Right lobe of liver (tissue), 6 donors: ENCODE data around the gene PDXDC1. TPM values are rescaled to one million over a fixed set of nuclear protein-coding genes. Genes with fewer than 3 reads are reported as not detected.
A peak's percentile ranks its signal among the peaks of the same experiment; 100 is the strongest.
"Not testable (repeated sequence)": the region's sequence is repeated elsewhere in the genome, so short reads cannot be mapped to it uniquely, and the experiment has no call there.

Source experiments
- ATAC-seq, 4 donors: fragments of 200-7000 bp; cut with Tn5 transposase; one replicate each; pipeline ENCODE4 v1.9.1; 2020; ENCODE audit warnings: mild to moderate bottlenecking in 4 of 4, moderate library complexity in 4 of 4
- DNase-seq, 3 donors: peaks; one replicate each; pipeline ENCODE4 v3.0.0-alpha.2; 2020
- H3K27ac ChIP-seq, 3 donors: fragments of 200-600 bp; one replicate each; pipeline ENCODE4 v1.8.0; 2022
- H3K27me3 ChIP-seq, 2 donors: fragments of 200-600 bp; one replicate each; pipeline ENCODE4 v1.8.0; 2022
- H3K36me3 ChIP-seq, 4 donors: fragments of 200-600 bp; sonication (generic) in 1 of 4; one replicate each; pipeline versions ENCODE4 v1.5.1 to v1.8.0; 2017 to 2022; ENCODE audit warnings: control low read depth in 1 of 4
- H3K4me1 ChIP-seq, 4 donors: fragments of 200-600 bp; sonication (generic) in 1 of 4; one replicate each; pipeline versions ENCODE4 v1.5.1 to v1.8.0; 2017 to 2022; ENCODE audit warnings: control low read depth in 1 of 4
- H3K4me3 ChIP-seq, 3 donors: fragments of 200-600 bp; one replicate each; pipeline ENCODE4 v1.8.0; 2022
- H3K9me3 ChIP-seq, 4 donors: fragments of 200-600 bp; sonication (generic) in 1 of 4; one replicate each; pipeline versions ENCODE4 v1.5.1 to v1.8.0; 2017 to 2022; ENCODE audit warnings: control low read depth in 1 of 4
- WGBS: methylation state at CpG from one replicate; pipeline ENCODE4 v1.1.6; 2018; ENCODE audit warnings: low coverage, low lambda C conversion rate; ENCODE audit not compliant: insufficient coverage; ENCODE audit errors: missing lambda C conversion rate; 5-methylcytosine and 5-hydroxymethylcytosine counted together
- intact Hi-C, 2 donors: fragments of 100-400 bp; cut with DNase I; formaldehyde crosslinking; loops; one replicate each; pipeline versions ENCODE4 v1.11.2 to v1.14.1; 2022
- total RNA-seq, 6 experiments: library from RNA; depleted of rRNA in 2 of 6; stranded (reverse); fragments of >200 nt in 2 of 6; fragmentation: NEBNext Ultra II Directional in 3 of 6; extraction: Animal tissue kit (Norgen Biotek cat#: 25700) in 3 of 6; gene quantifications; one replicate each; pipeline versions ENCODE4 v1.1.0 to v1.2.4, GENCODE V29; 2016 to 2023
- donor health status: DM: no; HTN: yes; CAD: no.
- donor health status: DM: no; HTN: no; CAD: no.
- donor health status: DM: no; HTN: no; CAD: no.
- donor health status: DM: no; HTN: yes; CAD: no.
- donor health status: DM: no; HTN: yes; CAD: no.

The PDXDC1 gene
- total RNA-seq, 6 experiments from 2014 or later: 78.8 to 144 (median 111) TPM

DNA sequence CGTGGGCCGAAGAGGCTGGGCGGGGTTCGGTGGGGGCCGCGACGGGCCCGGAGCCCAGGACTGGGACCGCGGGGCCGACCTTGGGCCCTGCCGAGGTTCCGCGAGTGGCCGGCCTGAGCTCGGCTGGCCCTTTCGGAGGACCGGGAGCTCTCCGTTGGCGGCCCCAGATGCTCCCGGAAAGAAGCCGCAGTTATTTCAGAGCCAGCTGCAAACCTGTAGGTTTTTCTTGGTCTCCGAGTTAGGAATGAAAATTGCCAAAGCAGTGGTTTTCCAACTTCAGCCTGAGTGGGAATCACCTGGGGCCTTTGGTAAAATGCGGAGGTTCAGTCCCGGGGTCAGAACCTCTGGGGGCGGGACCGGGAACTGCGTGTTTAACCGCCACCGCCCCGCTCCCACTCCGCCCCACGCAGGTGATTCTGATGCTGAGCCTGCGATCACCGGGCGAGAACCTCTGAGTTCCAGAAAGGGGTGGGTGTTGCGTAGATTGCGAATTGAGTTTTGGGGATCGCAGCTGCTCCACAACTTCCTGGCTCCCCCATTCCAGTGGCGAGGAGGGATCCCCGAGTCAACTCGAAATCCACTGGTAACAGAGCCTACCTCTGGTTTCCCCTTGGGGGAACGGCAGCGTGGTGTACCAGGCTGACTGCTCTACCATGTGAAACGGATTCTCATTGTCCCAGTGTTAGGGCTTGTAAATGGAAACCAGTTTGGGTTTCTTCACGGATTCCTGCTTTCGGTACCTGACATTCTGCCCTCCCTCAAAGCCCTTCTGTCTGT, 780 bp downstream of the PDXDC1 start:
- DNase-seq: peak; percentile 66 to 86 (median 77)
- WGBS: 3% methylated on average over 14 of the region's 47 CpGs
- peak overlapping the region; percentile 84 to 99 (median 96) for H3K4me3 ChIP-seq
- H3K27ac ChIP-seq: peak overlapping the region; percentile 80 to 94 (median 93)
- ATAC-seq: peak; percentile 42 to 54 (median 50)
- H3K9me3 ChIP-seq, intact Hi-C loops, H3K36me3 ChIP-seq, H3K27me3 ChIP-seq: not testable (repeated sequence)
- peaks cover 0 to 42% (median 16%) of the 10 kb centered on the region in 4 donors for H3K4me1 ChIP-seq

GRCh38 chr16:14976971-14977736, 2.3 kb downstream of the PDXDC1 start:
- ATAC-seq, H3K27ac ChIP-seq, H3K36me3 ChIP-seq, H3K27me3 ChIP-seq, intact Hi-C loops, H3K4me3 ChIP-seq, DNase-seq, H3K9me3 ChIP-seq: not testable (repeated sequence)
- 59% methylated on average over 13 of the region's 16 CpGs for WGBS
- peaks cover 0 to 52% (median 19%) of the 10 kb centered on the region in 4 donors for H3K4me1 ChIP-seq

DNA sequence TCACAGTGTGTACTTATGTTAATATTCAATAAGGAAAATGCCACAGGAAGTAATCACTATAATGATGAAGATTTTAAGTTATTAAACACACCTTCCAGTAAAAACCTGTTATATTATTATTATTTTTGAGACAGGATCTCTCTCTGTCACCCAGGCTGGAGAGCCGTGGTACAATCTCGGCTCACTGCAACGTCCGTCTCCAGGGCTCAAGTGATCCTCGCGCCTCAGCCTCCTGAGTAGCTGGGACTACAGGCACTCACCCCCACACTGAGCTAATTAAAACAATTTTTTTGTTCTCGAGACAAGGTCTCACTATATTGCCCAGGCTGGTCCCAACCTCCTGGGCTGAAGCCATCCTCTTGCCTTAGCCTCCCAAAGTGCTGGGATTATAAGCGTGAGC, 3.5 kb downstream of the PDXDC1 start:
- H3K9me3 ChIP-seq, intact Hi-C loops, H3K36me3 ChIP-seq, DNase-seq, ATAC-seq, H3K27me3 ChIP-seq, H3K4me3 ChIP-seq: not testable (repeated sequence)
- H3K27ac ChIP-seq: peak overlapping the region in 1 of 3 donors; percentile 74
- H3K4me1 ChIP-seq: peaks cover 0 to 59% (median 22%) of the 10 kb centered on the region in 4 donors
- WGBS: 94% methylated on average over 8 of the region's 8 CpGs

DNA sequence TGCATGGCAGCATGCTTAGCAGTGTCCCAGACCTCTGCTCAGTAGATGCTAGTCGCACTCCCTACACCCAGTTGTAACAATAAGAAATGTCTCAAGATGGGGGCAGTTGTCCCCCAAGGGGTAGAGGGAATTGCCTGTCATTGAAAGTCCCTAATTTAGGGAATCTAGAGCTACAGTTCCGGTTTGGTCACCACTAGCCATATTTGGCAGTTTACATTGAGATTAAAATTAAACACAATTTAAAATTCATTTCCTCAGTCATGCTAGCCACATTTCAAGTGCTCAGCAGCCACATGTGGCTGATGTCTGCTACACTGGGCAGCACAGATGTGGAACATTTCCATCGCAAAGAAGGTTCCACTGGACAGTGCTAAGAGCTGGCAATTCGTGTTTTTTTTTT, 4.1 kb downstream of the PDXDC1 start:
- DNase-seq, ATAC-seq, intact Hi-C loops, H3K36me3 ChIP-seq, H3K9me3 ChIP-seq, H3K27me3 ChIP-seq: not testable (repeated sequence)
- WGBS: 42% methylated on average over 3 of the region's 4 CpGs
- H3K4me3 ChIP-seq: peak overlapping the region in 2 of 3 donors; percentile 56 to 63
- H3K27ac ChIP-seq: peak overlapping the region in 2 of 3 donors; percentile 29 to 74
- peaks cover 0 to 59% (median 22%) of the 10 kb centered on the region in 4 donors for H3K4me1 ChIP-seq

DNA sequence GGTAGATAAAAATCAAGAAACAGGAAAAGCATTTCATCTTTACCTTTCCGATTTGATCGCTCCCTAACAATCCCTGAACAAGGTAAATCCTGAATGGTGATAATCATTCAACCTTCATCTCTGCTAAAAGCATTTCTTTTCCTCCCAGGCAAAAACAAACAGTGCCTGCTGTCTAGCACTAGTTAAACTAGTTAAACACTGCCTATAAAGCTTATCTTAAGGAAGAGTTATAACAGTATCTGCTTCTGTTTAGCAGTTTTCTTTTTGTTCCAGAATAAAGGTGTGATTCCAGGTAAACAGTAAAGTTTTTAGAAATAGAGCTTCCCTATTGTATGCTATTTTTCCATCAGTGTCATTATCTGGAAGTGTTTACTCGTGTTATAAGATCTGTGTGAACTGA, 6.4 kb downstream of the PDXDC1 start:
- peak overlapping the region; percentile 20 to 63 (median 56) for H3K4me3 ChIP-seq
- peaks cover 0 to 58% (median 27%) of the 10 kb centered on the region in 4 donors for H3K4me1 ChIP-seq
- WGBS: 37% methylated on average over 3 of the region's 3 CpGs
- H3K9me3 ChIP-seq, DNase-seq, intact Hi-C loops, H3K27me3 ChIP-seq: not testable (repeated sequence)
- ATAC-seq: peak in 1 of 4 donors; percentile 2
- H3K27ac ChIP-seq: peak overlapping the region in 2 of 3 donors; percentile 29 to 74
- H3K36me3 ChIP-seq: peaks cover 0 to 18% (median 9%) of the 10 kb centered on the region in 4 donors

- peaks cover 0 to 52% (median 23%) of the 10 kb centered on the region in 4 donors for H3K4me1 ChIP-seq
- intact Hi-C loops, ATAC-seq, DNase-seq, H3K27me3 ChIP-seq, H3K9me3 ChIP-seq, H3K27ac ChIP-seq: not testable (repeated sequence)
- peaks cover 0 to 24% (median 12%) of the 10 kb centered on the region in 4 donors for H3K36me3 ChIP-seq
- WGBS: no CpG with 5 or more reads among the region's 2 CpGs
- peak overlapping the region in 2 of 3 donors; percentile 56 to 63 for H3K4me3 ChIP-seq
Measured at GRCh38 chr16:14982521-14982920, 7.7 kb downstream of the PDXDC1 start.

DNA sequence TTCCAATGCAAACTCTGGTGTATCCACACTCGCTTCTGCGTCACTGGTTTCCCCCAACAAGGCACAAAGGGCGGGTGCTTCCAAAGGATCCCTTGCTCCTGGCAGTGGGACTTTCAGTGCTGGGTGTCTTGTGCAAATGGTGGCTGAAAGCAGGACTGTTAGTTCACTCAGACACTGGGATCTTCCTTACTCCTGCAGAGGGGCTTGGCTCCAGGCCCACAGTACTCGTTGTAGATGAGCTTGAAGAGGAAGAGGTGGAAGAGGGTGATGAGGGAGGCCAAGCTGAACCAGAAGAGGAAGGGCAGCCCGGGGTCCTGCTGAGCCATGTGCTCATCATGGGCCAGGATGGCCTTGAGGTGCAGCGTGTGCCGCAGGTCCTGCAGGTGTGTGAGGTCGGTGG, 13.3 kb downstream of the PDXDC1 start:
- DNase-seq, H3K27me3 ChIP-seq, H3K27ac ChIP-seq, H3K4me3 ChIP-seq, H3K9me3 ChIP-seq, intact Hi-C loops: not testable (repeated sequence)
- H3K4me1 ChIP-seq: peaks cover 0 to 31% (median 9%) of the 10 kb centered on the region in 4 donors
- H3K36me3 ChIP-seq: peaks cover 0 to 25% (median 13%) of the 10 kb centered on the region in 4 donors
- WGBS: 75% methylated on average over 4 of the region's 8 CpGs
- ATAC-seq: peak in 3 of 4 donors; percentile 2 to 10 (median 4)

DNA sequence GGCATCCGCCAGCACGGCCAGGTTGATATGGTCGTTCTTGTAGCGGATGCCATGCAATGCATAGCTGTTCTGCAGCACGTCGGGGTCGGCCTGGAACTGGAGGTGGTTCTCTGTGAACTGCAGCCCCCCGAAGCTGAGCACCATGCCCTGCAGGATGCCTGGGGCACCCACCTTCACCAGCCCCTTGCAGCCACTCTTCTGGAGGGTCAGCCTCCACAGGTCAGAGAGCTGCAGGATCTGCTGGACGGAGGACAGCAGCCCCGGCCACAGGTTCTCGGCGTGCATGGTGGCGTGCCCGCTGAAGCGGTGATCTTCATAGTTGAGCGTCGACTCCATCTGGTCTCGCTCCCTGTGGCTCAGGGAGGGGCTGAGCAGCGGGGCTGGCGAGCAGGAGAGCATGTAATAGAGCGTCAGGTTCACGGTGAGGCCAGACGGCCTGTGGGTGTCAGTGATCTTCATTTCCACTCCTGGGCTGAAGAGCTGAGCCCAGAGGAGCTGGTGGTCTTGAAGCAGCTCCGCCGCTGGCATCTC, 13.9 kb downstream of the PDXDC1 start:
- H3K4me3 ChIP-seq, H3K9me3 ChIP-seq, H3K27ac ChIP-seq, DNase-seq, intact Hi-C loops, H3K27me3 ChIP-seq: not testable (repeated sequence)
- H3K36me3 ChIP-seq: peaks cover 0 to 25% (median 13%) of the 10 kb centered on the region in 4 donors
- WGBS: 29% methylated on average over 1 of the region's 25 CpGs
- peak; percentile 4 to 20 (median 8) for ATAC-seq
- peaks cover 0 to 28% (median 8%) of the 10 kb centered on the region in 4 donors for H3K4me1 ChIP-seq
